HG03175 (cell line): ENCODE measurements around the gene GRIN3A.
"Not testable (repeated sequence)": the region's sequence is repeated elsewhere in the genome, so short reads cannot be mapped to it uniquely, and the experiment has no call there.

Experiments
- ATAC-seq: cut with Tn5 transposase; IDR thresholded peaks from one replicate; pipeline ENCODE4 v1.9.1; 2021; ENCODE audit warnings: mild to moderate bottlenecking, moderate library complexity; ENCODE audit not compliant: unreplicated experiment

Gene GRIN3A

GRCh38 chr9:101635473-101635872 is 103.0 kb downstream of the GRIN3A start:
- ATAC-seq: no peak

- no peak for ATAC-seq
Measured at GRCh38 chr9:101634741-101635409, 103.6 kb downstream of the GRIN3A start.

- ATAC-seq: no peak
Measured at GRCh38 chr9:101632611-101633010, 105.8 kb downstream of the GRIN3A start.

- ATAC-seq: no peak
Measured at GRCh38 chr9:101631892-101632291, 106.6 kb downstream of the GRIN3A start.

- no peak for ATAC-seq
Measured at GRCh38 chr9:101629636-101630035, 108.8 kb downstream of the GRIN3A start.

- no peak for ATAC-seq
Measured at GRCh38 chr9:101628173-101628572, 110.3 kb downstream of the GRIN3A start.

- ATAC-seq: no peak
Measured at GRCh38 chr9:101626295-101626694, 112.2 kb downstream of the GRIN3A start.

- no peak for ATAC-seq
Measured at GRCh38 chr9:101625876-101626275, 112.6 kb downstream of the GRIN3A start.

- ATAC-seq: peak; percentile 55
Measured at GRCh38 chr9:101620452-101620851, 118.0 kb downstream of the GRIN3A start.

GRCh38 chr9:101618698-101619097 is 119.7 kb downstream of the GRIN3A start:
- peak; percentile 65 for ATAC-seq

- no peak for ATAC-seq
Measured at GRCh38 chr9:101605547-101605946, 132.9 kb downstream of the GRIN3A start.

GRCh38 chr9:101604296-101604695 is 134.2 kb downstream of the GRIN3A start:
- no peak for ATAC-seq

GRCh38 chr9:101601904-101602765 is 136.3 kb downstream of the GRIN3A start:
- ATAC-seq: peak; percentile 58

- no peak for ATAC-seq
Measured at GRCh38 chr9:101594796-101595195, 143.7 kb downstream of the GRIN3A start, which contains the start of gene PPP3R2. Gene PPP3R2 (minus strand): TSS chr9:101594969. CDS start chr9:101594921, 48 bp downstream.

GRCh38 chr9:101593345-101593744 is 145.1 kb downstream of the GRIN3A start:
- no peak for ATAC-seq

- ATAC-seq: no peak
Measured at GRCh38 chr9:101592788-101593187, 145.7 kb downstream of the GRIN3A start.

GRCh38 chr9:101591787-101592446 is 146.5 kb downstream of the GRIN3A start:
- ATAC-seq: no peak

- no peak for ATAC-seq
Measured at GRCh38 chr9:101590901-101591300, 147.5 kb downstream of the GRIN3A start.

- not testable (repeated sequence) for ATAC-seq
Measured at GRCh38 chr9:101590074-101590473, 148.4 kb downstream of the GRIN3A start.

GRCh38 chr9:101587332-101588043 is 151.0 kb downstream of the GRIN3A start:
- ATAC-seq: no peak

- ATAC-seq: peak; percentile 95
Measured at GRCh38 chr9:101586651-101587050, 151.8 kb downstream of the GRIN3A start.
